HEK293T (cell line): ENCODE measurements around the gene NT5DC2.

Experiments
- ARNT ChIP-seq: fragments of 450-650 bp; IDR thresholded peaks from 2 replicates; pipeline ENCODE4 v1.6.1; 2017; ENCODE audit warnings: mild to moderate bottlenecking
- BHLHE40 ChIP-seq: fragments of 450-650 bp; IDR thresholded peaks from 2 replicates; pipeline ENCODE4 v1.6.1; 2016; ENCODE audit warnings: mild to moderate bottlenecking, moderate library complexity, borderline replicate concordance
- CTBP1 ChIP-seq: fragments of 450-650 bp; IDR thresholded peaks from 2 replicates; pipeline ENCODE4 v1.6.1; 2016; ENCODE audit warnings: borderline replicate concordance
- ELF4 ChIP-seq: fragments of 450-650 bp; IDR thresholded peaks from 2 replicates; pipeline ENCODE4 v1.6.1; 2017; ENCODE audit warnings: antibody characterized with exemption
- FOXA1 ChIP-seq: fragments of 450-650 bp; IDR thresholded peaks from 2 replicates; pipeline ENCODE4 v1.6.1; 2016; ENCODE audit warnings: mild to moderate bottlenecking
- FOXK2 ChIP-seq: fragments of 450-650 bp; IDR thresholded peaks from 2 replicates; pipeline ENCODE4 v1.6.1; 2016; ENCODE audit warnings: mild to moderate bottlenecking
- FOXM1 ChIP-seq: fragments of 450-650 bp; IDR thresholded peaks from 2 replicates; pipeline ENCODE4 v1.6.1; 2017; ENCODE audit warnings: mild to moderate bottlenecking, borderline replicate concordance
- L3MBTL2 ChIP-seq: fragments of 450-650 bp; conservative IDR thresholded peaks from 2 replicates; pipeline ENCODE4 v1.6.1; 2016; ENCODE audit warnings: mild to moderate bottlenecking
- LEF1 ChIP-seq: fragments of 450-650 bp; IDR thresholded peaks from 2 replicates; pipeline ENCODE4 v1.6.1; 2017; ENCODE audit warnings: mild to moderate bottlenecking, borderline replicate concordance
- SP1 ChIP-seq: fragments of 450-650 bp; IDR thresholded peaks from 2 replicates; pipeline ENCODE4 v1.6.1; 2017
- SUZ12 ChIP-seq: fragments of 450-650 bp; IDR thresholded peaks from 2 replicates; pipeline ENCODE4 v1.6.1; 2016; ENCODE audit warnings: mild to moderate bottlenecking
- TARDBP ChIP-seq: fragments of 450-650 bp; IDR thresholded peaks from 2 replicates; pipeline ENCODE4 v1.6.1; 2016
- ZNF384 ChIP-seq: fragments of 450-650 bp; IDR thresholded peaks from 2 replicates; pipeline ENCODE4 v1.6.1; 2016

DNA sequence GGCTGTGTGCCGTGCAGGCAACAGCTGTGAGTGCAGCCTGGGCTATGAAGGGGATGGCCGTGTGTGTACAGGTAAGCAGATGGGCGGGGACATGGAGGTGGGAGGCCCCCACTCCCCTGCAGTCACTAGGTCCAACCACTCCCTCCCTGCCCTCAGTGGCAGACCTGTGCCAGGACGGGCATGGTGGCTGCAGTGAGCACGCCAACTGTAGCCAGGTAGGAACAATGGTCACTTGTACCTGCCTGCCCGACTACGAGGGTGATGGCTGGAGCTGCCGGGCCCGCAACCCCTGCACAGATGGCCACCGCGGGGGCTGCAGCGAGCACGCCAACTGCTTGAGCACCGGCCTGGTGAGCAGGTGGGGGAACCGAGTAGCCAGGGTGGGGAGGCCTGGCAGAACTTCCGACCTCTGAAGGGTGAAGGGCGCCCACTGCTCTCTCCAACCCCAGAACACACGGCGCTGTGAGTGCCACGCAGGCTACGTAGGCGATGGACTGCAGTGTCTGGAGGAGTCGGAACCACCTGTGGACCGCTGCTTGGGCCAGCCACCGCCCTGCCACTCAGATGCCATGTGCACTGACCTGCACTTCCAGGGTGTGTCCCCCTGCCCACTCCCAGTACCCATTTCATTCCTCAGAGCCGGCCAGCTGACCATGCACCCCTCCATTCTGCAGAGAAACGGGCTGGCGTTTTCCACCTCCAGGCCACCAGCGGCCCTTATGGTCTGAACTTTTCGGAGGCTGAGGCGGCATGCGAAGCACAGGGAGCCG lies 11.6 kb downstream of the NT5DC2 start:
- TF ChIP-seq FOXM1 = no peak
- no peak for TF ChIP-seq BHLHE40
- TF ChIP-seq ZNF384 = no peak
- no peak for TF ChIP-seq SP1
- TF ChIP-seq ARNT = no peak
- no peak for TF ChIP-seq LEF1
- TF ChIP-seq TARDBP = no peak
- no peak for TF ChIP-seq ELF4
- no peak for TF ChIP-seq FOXK2
- TF ChIP-seq SUZ12 = no peak
- TF ChIP-seq FOXA1 = no peak
- no peak for TF ChIP-seq L3MBTL2
- no peak for TF ChIP-seq CTBP1
